GM19452 (cell line): ENCODE data around the gene ATXN7L3B.
"Not testable (repeated sequence)": the region's sequence is repeated elsewhere in the genome, so short reads cannot be mapped to it uniquely, and the experiment has no call there.

Experiments used
- ATAC-seq: cut with Tn5 transposase; IDR thresholded peaks from one replicate; pipeline ENCODE4 v1.9.1; 2021; ENCODE audit not compliant: unreplicated experiment

The ATXN7L3B gene, protein sequence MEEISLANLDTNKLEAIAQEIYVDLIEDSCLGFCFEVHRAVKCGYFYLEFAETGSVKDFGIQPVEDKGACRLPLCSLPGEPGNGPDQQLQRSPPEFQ

DNA sequence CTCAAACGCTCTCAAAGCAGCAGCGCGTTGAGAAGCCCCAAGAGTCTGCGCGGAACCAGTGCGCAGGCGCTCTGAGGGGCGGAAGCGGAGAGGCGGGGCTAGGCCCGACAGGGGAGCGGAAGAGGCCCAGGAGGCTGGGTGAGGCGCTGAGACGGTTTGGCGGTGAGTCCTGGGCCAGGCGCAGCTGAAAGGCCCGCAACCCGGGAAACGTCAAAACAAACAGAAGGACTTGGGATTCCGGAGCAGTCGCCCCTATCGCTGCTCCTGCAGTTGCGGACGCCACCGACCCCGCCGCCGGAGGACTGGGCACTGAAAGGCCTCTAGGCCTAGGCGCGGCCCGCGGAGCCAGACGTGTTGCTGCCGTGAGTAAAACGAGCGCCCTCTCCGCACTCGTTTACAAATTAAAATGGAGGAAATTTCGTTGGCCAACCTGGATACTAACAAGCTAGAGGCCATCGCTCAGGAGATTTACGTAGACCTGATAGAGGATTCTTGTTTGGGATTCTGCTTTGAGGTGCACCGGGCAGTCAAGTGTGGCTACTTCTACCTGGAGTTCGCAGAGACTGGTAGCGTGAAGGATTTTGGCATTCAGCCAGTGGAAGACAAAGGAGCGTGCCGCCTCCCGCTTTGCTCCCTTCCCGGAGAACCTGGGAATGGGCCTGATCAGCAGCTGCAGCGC is at the start of gene ATXN7L3B:
ATXN7L3B (plus strand) TSS at position 129 of the 679 bp plus-strand sequence; CDS start at position 407, 278 bp downstream.
- ATAC-seq, result peak; percentile 97

- peak; percentile 40 for ATAC-seq
Observed at GRCh38 chr12:74488134-74488533, 49.5 kb upstream of the ATXN7L3B start.

DNA sequence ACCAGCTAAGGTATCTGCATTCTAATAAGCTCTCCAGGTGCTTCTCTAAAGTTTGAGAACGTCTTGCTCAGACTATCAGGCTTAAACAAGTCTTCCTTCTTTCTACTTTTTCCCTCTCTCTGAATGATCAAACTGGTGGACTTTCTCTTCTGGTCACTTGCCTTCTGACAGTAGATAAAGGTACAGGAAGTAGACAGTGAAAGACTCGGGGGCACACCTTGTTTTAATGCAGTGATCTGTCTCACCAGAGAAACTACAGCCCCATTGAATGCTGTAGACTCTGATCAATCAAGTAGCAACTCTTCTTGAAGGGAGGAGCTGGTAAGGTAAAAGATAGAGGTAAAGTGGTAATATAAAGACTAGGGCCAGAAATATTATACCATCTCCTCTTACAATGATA is 48.1 kb upstream of the ATXN7L3B start:
- peak; percentile 31 for ATAC-seq

GRCh38 chr12:74490390-74491064 is 47.1 kb upstream of the ATXN7L3B start:
- ATAC-seq, result peak; percentile 84

DNA sequence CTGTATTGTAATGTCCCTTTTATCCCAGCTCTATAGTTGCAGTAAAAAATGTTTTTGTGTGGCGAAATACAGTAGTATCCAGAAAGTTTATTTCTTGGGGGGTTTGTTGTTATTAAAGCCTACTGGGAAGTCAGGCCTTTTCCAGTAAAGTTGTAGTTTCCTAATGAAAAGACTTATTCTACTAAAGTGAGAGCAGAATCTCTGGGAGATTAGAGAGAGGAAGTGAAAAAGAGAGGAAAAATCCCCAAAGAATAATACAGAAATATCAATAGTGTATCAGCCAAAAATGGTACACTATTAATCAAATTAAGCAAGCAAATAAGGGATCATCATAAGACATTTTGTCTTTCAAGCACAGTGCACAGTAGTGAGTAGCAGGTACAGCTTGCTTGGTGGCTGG is 46.3 kb upstream of the ATXN7L3B start:
- ATAC-seq, result no peak

DNA sequence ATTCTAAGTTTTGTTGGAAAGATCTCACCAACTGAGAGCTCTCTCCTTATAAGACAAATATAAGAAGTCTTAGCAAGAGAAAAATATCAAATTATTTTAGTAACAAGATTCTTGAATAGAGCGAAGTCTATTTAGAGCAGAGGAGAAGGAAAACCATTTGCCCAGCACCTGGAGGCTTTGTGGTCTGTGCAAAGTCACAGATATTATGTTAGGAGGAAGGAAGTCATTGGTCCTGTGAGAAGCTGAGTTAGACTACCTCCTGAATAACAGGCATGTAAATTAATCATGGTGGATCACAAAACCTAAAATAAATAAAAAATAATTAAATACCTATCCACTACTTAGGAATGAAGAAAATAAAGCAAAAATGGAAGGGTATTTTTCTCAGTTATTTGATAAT is 38.4 kb upstream of the ATXN7L3B start:
- ATAC-seq, result no peak

DNA sequence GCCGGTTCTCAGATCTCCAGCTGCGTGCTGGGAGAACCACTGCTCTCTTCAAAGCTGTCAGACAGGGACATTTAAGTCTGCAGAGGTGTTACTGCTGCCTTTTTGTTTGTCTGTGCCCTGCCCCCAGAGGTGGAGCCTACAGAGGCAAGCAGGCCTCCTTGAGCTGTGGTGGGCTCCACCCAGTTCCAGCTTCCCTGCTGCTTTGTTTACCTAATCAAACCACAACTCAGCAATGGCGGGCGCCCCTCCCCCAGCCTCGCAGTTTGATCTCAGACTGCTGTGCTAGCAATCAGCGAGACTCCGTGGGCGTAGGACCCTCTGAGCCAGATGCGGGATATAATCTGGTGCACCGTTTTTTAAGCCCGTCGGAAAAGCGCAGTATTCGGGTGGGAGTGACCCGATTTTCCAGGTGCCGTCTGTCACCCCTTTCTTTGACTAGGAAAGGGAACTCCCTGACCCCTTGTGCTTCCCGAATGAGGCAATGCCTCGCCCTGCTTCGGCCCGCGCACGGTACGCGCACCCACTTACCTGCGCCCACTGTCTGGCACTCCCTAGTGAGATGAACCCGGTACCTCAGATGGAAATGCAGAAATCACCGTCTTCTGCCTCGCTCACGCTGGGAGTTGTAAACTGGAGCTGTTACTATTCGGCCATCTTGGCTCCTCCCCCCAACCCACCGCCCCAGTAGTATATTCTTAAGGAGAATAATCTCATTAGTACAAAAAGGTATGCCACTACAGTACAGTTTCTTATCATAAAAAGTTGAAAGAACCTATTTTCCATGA is 28.6 kb upstream of the ATXN7L3B start:
- ATAC-seq, result not testable (repeated sequence)

DNA sequence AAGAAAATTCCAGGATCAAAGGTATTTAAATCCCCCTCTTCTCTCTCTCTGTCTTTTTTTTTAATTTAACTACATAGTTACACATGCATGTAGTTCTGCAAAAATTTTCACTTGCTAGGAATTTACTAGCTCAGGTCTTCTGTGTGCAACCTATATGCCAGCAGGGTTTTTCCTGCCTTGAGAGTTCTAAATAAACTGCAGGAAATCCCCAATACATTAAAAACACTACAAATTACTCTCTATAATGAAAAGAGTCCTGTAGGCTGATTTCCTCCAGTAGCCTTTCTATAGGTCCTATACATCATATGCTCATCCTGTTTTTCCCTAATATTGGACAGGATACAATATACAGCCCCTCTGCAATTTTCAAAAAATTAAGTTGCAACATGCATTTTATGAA is 27.7 kb upstream of the ATXN7L3B start:
- no peak for ATAC-seq

DNA sequence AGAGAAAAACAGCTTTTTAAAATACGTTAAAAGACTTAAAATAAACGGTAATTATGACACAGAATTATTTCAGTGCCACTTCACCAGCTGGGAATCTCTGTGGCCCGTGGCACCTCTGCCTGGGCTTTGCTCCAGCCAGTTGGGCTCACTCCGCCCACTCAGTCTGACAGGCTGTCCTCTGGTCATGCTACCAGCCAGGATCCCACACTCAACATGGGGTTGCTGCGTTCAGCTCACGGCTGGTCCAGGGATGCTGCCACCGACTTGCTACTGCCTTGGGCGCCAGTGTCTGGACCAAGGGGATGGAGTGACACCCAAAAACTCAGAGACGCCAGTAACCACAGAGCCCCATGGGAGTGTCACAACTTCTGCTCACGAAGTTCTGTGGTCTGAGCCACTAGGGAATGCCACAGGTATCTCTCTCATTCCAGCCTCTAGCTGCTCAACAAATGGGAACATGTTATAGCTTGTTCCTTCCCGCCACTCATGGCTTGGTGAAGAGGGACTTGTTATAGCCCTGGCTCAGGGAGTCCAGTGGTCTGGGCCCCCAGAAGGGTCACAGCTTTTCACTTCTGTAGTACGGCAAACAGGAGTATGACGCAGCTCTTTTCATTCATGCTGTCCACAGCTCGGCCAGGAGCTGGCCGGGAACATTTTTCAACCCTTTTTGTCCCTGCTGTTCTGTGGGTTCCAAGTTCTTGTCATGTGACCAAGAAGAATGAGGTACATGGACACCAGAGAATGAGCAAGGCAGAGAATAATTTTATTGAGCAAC is 23.4 kb upstream of the ATXN7L3B start:
- ATAC-seq, result no peak

- ATAC-seq, result no peak
Observed at GRCh38 chr12:74515849-74516248, 21.8 kb upstream of the ATXN7L3B start.

- ATAC-seq, result no peak
Observed at GRCh38 chr12:74526535-74526934, 11.1 kb upstream of the ATXN7L3B start.

GRCh38 chr12:74527491-74527890 is 10.1 kb upstream of the ATXN7L3B start:
- ATAC-seq, result no peak

- ATAC-seq, result no peak
Observed at GRCh38 chr12:74530676-74531075, 7.0 kb upstream of the ATXN7L3B start.

DNA sequence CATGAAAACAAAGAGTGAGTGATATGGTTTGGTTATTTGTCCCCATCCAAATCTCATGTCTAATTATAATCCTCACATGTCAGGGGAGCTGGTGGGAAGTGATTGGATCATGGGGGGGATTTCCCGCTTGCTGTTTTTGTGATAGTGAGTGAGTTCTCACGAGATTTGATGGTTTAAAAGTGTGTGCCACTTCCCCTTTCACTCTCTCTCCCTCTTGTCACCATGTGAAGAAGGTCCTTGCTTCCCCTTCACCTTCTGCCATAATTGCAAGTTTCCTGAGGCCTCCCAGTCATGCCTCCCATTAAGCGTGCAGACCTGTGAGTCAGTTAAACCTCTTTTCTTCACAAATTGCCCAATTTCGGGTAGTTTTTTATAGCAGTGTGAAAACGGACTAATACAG is 2.1 kb upstream of the ATXN7L3B start:
- ATAC-seq, result no peak

DNA sequence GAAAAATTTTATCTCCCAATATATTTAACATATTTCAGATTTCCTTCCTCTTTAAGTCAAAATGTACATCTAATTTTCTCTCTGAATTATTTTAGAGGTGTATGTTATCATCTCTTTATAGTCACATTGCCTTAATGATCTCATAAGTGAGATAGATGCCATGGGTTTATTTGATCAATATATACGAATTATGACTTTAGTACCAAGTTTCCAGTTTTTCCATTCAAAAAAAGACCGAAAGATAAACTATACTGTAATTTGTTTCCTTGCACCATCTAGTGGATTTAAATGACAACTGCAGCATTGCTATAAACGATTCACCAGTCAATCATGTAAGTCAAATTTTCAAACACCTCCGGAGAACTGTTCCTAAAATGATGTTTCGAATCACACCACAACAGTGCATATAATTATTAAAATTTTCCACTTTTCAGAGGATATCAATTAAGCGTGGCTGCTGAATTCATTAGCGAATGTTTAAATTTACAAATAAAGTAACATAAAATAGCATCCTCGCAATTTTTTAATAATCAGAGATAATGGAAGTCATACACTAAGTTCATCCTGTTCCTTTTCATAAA is 419 bp upstream of the ATXN7L3B start:
- ATAC-seq, result peak; percentile 60

GRCh38 chr12:74538491-74539258 is 1.0 kb downstream of the ATXN7L3B start:
- ATAC-seq, result peak; percentile 24

DNA sequence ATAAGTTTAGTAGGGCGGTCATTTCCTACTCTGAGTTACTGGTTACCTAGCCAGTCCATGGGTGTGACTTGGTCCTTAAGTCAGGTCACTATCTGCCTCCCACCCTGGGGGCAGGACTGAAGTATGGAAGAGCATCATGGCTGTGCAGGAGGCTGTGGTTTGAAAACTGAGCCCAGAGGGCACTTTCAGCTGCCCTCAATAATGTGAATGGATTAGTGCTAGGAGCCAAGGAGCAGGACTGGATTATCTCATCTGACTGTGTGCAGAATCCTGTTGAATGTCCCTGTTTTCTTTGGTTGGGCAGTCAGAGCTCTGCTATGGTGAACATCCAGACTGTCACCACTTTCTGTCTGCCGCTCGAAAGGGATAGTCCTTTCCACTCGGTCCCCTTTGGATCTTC is 1.6 kb downstream of the ATXN7L3B start:
- ATAC-seq, result no peak

GRCh38 chr12:74539765-74540526 is 2.3 kb downstream of the ATXN7L3B start:
- ATAC-seq, result no peak

GRCh38 chr12:74541074-74541473 is 3.4 kb downstream of the ATXN7L3B start:
- ATAC-seq, result no peak
